ENCODE measurements around the gene STXBP6. TPM values are rescaled to one million over a fixed set of nuclear protein-coding genes. Genes with fewer than 3 reads are reported as not detected.

The STXBP6 gene
- total RNA-seq, 2 donors from 2014 or later = not detected

GRCh38 chr14:24960816-24961215 lies 89.1 kb downstream of the STXBP6 start:
- peaks cover 1 to 15% of the 10 kb centered on the region in 2 donors for H3K27me3 Mint-ChIP-seq
- H3K4me3 Mint-ChIP-seq = no peak overlapping the region
- H3K4me1 Mint-ChIP-seq (ENCODE audit: low read depth in 2 of 2) = no peaks in the 10 kb centered on the region
- ATAC-seq (no peak), DNase-seq (ENCODE audit: low spot score) (no peak)
- H3K36me3 Mint-ChIP-seq = no peaks in the 10 kb centered on the region
- no peak overlapping the region for H3K27ac Mint-ChIP-seq
- H3K9me3 Mint-ChIP-seq = no peaks in the 10 kb centered on the region

DNA sequence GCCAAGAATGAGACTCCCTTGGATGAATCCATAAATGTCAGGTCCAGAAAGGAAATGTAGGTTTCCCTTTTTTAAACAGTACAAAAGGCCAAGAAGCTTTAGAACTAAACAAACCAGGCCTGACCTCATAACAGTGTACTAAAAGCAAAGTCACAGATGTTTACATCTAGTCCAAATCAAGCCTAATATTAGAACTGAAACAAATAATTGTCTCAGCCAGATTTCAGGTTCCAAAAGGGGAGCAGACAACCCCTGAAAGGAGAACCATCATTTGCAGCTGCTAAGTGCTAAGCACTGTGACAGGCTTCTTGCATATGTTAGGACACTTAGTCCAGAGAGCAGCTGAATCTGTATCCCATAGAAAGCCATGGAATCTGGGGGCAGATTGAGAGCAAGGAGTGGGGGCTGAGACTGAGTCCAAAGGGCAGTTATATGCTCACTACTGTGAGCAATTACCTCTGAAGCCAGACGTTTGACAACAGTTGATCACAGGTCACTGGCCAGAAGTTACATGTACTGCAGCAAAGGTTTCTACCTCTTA lies 90.1 kb downstream of the STXBP6 start:
- no peak for DNase-seq (ENCODE audit: low spot score)
- H3K27me3 Mint-ChIP-seq = peaks cover 8 to 20% of the 10 kb centered on the region in 2 donors
- H3K4me3 Mint-ChIP-seq = no peak overlapping the region
- no peaks in the 10 kb centered on the region for H3K9me3 Mint-ChIP-seq
- no peaks in the 10 kb centered on the region for H3K4me1 Mint-ChIP-seq (ENCODE audit: low read depth in 2 of 2)
- ATAC-seq = no peak
- no peaks in the 10 kb centered on the region for H3K36me3 Mint-ChIP-seq
- H3K27ac Mint-ChIP-seq = no peak overlapping the region

DNA sequence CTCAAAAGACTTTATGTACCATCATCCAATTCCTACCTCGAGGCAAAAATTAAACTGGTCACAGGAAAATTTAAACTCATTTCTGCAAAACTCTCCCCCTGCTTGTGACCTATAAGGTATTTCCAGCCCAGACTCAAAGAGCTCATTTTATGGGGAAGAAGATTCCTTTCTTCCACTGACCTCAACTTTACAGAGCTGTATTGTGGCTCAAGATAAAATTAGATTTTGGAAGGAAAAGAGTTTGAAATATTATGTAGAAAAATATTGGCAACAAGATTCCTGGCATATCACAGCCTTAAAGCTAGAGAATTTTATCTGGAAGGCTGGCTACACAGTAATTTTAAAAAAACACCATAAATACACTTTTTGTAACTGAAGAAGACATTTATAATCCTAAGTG lies 91.7 kb downstream of the STXBP6 start:
- no peak overlapping the region for H3K27ac Mint-ChIP-seq
- H3K36me3 Mint-ChIP-seq = no peaks in the 10 kb centered on the region
- no peaks in the 10 kb centered on the region for H3K9me3 Mint-ChIP-seq
- H3K27me3 Mint-ChIP-seq = peaks cover 13 to 22% of the 10 kb centered on the region in 2 donors
- no peak overlapping the region for H3K4me3 Mint-ChIP-seq
- H3K4me1 Mint-ChIP-seq (ENCODE audit: low read depth in 2 of 2) = no peaks in the 10 kb centered on the region
- DNase-seq (ENCODE audit: low spot score) = no peak
- no peak for ATAC-seq

- H3K36me3 Mint-ChIP-seq = no peaks in the 10 kb centered on the region
- DNase-seq (ENCODE audit: low spot score) = no peak
- H3K4me1 Mint-ChIP-seq (ENCODE audit: low read depth in 2 of 2) = no peaks in the 10 kb centered on the region
- no peak for ATAC-seq
- no peaks in the 10 kb centered on the region for H3K9me3 Mint-ChIP-seq
- no peak overlapping the region for H3K27ac Mint-ChIP-seq
- H3K27me3 Mint-ChIP-seq = peaks cover 15 to 25% of the 10 kb centered on the region in 2 donors
- H3K4me3 Mint-ChIP-seq = no peak overlapping the region
Observed at GRCh38 chr14:24957814-24958213, 92.1 kb downstream of the STXBP6 start.

DNA sequence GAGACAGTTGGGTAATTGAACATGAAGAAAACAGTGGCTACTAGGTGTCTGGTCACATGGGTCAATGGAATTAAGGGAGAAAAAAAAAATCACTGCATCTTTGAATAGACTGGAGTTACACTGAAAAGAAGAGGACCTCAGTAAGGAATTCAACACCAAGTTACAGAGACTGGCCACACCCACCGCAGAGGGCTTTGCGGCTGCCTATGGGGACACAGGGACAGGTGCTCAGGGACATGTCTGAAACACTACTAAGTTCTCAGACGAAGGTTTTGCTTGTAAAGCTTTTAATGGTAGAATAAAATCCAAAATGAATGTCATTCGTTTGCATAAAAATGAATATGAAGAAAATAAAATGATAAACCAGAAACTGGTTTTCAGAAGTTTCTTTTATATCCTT lies 93.8 kb downstream of the STXBP6 start:
- no peak for ATAC-seq
- H3K27me3 Mint-ChIP-seq = peaks cover 15 to 25% of the 10 kb centered on the region in 2 donors
- H3K4me3 Mint-ChIP-seq = no peak overlapping the region
- H3K36me3 Mint-ChIP-seq = no peaks in the 10 kb centered on the region
- no peak overlapping the region for H3K27ac Mint-ChIP-seq
- H3K9me3 Mint-ChIP-seq = no peaks in the 10 kb centered on the region
- no peaks in the 10 kb centered on the region for H3K4me1 Mint-ChIP-seq (ENCODE audit: low read depth in 2 of 2)
- no peak for DNase-seq (ENCODE audit: low spot score)

DNA sequence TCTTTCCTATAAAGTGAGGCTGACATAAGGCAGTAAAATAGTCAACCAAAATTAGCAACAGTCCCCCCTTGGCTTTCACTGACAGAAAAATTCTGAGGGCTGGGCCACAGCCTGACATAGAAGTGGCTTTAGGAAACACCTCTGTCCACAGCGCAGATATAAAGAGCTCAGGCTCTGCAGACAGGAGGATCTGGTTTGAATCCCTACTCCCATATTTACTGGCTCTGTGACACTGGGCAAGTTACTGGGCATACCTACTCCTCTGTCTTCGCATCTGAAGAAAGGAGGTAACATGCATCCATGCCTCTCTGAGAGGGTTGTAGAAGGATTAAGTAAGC lies 95.3 kb downstream of the STXBP6 start:
- no peak for ATAC-seq
- Mint-ChIP-seq H3K36me3 (no peaks in the 10 kb centered on the region), H3K9me3 (no peaks in the 10 kb centered on the region), H3K4me1 (ENCODE audit: low read depth in 2 of 2) (no peaks in the 10 kb centered on the region), H3K4me3 (no peak overlapping the region), H3K27ac (no peak overlapping the region), H3K27me3 (peaks cover 20 to 25% of the 10 kb centered on the region in 2 donors)
- no peak for DNase-seq (ENCODE audit: low spot score)

DNA sequence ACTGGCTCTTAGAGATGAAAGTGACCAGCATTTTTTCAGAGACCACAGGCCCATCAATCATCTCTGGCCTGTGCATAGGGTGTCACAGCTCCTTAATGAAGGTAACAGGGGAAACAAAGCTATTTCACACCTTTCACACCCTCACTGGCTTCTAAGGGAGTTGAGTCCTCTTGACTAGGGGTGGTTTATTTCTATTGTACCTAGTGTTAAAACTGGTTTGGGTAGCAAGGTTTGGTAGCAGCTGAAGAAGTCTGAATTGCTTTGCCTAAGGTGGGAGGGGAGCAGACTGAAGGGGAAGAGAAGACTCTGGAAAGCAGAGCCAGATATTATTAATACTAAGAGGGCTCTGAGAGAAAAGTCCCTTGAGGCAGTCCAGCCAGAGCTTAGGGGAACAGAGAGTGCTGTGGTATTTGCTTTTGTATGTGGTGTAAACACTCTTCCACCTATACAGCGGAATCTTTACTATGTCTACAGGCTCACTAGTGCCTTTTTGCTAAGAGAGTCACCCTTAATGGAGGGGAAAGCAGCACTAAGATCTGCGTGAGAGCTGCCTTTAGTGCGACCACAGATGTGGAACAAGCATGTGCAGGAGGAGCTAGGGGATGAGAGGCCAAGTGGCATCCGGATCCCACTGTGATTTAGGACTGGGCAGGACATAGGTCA lies 95.8 kb downstream of the STXBP6 start:
- no peaks in the 10 kb centered on the region for H3K9me3 Mint-ChIP-seq
- peaks cover 22 to 25% of the 10 kb centered on the region in 2 donors for H3K27me3 Mint-ChIP-seq
- no peak overlapping the region for H3K4me3 Mint-ChIP-seq
- H3K27ac Mint-ChIP-seq = no peak overlapping the region
- no peaks in the 10 kb centered on the region for H3K36me3 Mint-ChIP-seq
- ATAC-seq (no peak), DNase-seq (ENCODE audit: low spot score) (no peak)
- H3K4me1 Mint-ChIP-seq (ENCODE audit: low read depth in 2 of 2) = no peaks in the 10 kb centered on the region

DNA sequence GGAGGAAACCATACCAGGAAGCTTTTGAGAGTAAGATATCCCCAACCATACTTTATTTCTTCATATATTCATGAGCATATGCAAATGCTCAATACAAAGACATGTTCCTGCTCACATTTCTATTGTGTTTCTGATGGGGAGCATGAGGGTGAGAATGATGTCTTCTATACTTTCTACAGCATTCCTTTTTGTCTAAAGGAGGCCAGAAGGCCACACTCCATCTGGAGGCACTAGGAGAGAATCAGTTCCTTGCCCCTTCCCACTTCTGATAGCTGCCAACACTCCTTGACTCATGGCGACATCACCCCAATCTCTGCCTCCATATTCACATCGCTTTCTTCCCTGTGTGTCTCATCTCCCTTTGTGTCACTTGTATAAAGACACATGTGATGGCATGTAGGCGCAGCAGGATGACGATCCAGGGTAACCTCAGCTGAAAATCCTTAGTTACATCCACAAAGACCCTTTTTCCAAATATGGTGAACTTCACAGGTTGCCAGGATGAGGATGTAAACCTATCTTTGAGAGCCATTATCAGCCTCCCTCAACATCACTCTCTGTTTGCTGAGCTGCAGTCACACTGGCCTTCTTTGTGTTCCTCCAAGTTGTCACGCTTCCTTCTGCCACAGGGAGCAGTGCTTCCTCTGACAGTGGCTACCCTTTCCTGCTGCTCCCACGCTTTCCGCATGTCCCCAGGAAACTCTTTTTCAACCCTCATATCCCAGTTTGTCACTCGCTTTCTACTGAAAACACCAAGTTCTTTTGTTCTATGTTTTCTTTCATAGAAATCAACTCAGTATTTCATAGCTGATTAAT lies 96.9 kb downstream of the STXBP6 start:
- Mint-ChIP-seq H3K27ac (no peak overlapping the region), H3K27me3 (peaks cover 19 to 22% of the 10 kb centered on the region in 2 donors), H3K36me3 (no peaks in the 10 kb centered on the region), H3K4me3 (no peak overlapping the region), H3K9me3 (no peaks in the 10 kb centered on the region), H3K4me1 (ENCODE audit: low read depth in 2 of 2) (no peaks in the 10 kb centered on the region)
- DNase-seq (ENCODE audit: low spot score) (no peak), ATAC-seq (no peak)

DNA sequence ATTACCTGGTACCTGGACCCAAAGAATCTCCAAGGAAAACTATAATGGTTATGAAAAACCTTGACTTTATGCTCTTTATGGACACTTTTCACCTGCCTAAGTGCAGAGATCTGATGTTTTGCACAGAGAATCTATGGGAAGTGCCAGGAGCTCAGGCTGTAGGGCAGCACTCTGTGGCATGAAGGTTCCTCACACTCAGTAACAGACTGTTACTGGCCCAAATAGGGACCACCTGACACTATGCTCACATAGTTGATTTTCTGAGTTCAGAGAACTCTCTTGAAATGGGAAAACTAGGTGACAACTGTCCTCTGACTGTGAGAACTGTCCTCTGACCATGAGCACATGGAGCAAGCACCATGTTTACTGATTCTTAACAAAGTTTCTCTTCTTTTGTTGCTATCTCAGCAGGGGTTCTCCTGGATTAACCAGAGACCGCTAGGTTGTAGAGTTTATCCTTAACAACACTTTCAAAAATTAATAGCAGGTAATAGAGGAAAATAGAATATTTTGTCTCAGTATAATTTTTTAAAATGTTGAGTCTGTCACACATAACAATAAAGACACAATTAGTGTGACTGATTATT lies 101.6 kb downstream of the STXBP6 start:
- Mint-ChIP-seq H3K36me3 (no peaks in the 10 kb centered on the region), H3K27ac (no peak overlapping the region), H3K4me1 (ENCODE audit: low read depth in 2 of 2) (no peaks in the 10 kb centered on the region), H3K9me3 (no peaks in the 10 kb centered on the region), H3K4me3 (no peak overlapping the region), H3K27me3 (peaks cover 15 to 32% of the 10 kb centered on the region in 2 donors)
- no peak for ATAC-seq
- no peak for DNase-seq (ENCODE audit: low spot score)

DNA sequence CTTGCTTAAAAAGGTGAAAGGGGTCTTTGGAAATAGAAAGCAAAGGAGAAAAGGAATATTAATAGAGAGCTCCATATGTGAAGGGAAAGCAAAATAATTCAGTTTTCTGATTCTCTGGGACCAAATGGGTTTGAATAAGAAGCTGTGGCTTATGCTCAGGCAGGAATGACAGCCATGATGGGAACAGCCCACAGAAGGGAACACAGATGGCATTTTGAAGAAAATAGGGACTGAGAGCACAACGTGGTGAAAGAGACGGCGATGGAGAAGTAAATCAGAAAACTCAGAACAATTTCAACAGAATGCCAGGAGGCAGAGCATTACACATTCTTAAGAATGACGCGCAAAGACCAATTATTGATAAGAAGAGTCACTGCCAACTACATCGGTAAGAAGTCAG lies 102.8 kb downstream of the STXBP6 start:
- ATAC-seq = no peak
- no peaks in the 10 kb centered on the region for H3K4me1 Mint-ChIP-seq (ENCODE audit: low read depth in 2 of 2)

DNA sequence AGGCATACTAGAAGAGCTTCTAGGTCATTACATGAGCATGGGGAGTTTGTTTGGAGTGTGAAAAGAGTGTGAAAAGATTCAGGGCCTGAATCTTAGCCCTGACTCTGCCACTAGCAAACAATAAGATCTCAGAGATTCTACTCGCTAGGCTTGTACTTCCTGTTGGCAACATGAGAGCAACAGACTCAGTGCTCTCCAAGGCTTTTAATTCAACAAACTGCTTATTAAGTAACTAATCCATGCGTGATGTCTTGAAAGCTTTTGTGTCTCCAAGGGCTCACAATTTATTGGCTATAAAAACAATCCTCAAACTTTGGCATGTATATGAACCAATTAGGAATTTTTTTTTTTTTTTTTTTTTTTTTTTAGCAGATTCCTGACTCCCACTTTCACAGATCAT lies 105.1 kb downstream of the STXBP6 start:
- ATAC-seq (no peak), DNase-seq (ENCODE audit: low spot score) (no peak)
- H3K36me3 Mint-ChIP-seq = no peaks in the 10 kb centered on the region
- no peaks in the 10 kb centered on the region for H3K4me1 Mint-ChIP-seq (ENCODE audit: low read depth in 2 of 2)
- H3K27ac Mint-ChIP-seq = no peak overlapping the region
- H3K27me3 Mint-ChIP-seq = peaks cover 10 to 25% of the 10 kb centered on the region in 2 donors
- H3K9me3 Mint-ChIP-seq = no peaks in the 10 kb centered on the region
- H3K4me3 Mint-ChIP-seq = no peak overlapping the region

More for the DNA sequence above, 102.8 kb downstream of the STXBP6 start:
- no peaks in the 10 kb centered on the region for H3K36me3 Mint-ChIP-seq
- peaks cover 12 to 29% of the 10 kb centered on the region in 2 donors for H3K27me3 Mint-ChIP-seq
- no peak overlapping the region for H3K4me3 Mint-ChIP-seq
- H3K9me3 Mint-ChIP-seq = no peaks in the 10 kb centered on the region
- DNase-seq (ENCODE audit: low spot score) = no peak
- H3K27ac Mint-ChIP-seq = no peak overlapping the region

DNA sequence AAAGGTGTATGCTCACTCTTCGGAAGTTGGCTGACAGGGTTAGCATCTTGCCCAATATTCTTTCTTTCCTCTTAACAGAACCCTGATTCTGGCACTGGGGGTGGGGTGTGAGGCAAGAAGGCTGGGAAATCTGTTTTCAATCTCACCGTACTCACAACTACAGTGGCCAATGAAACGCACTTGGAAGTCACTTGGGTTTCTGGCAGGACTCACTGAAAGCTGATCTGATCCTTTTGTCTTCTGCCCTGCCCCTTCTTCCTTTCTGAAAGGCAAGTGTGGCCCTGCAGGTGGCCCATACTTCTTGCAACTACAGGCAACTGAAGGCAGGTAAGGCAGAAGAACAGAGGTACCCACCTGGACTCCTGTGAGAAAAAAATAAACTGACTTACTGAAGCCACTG lies 106.9 kb downstream of the STXBP6 start:
- Mint-ChIP-seq H3K27me3 (peaks cover 9 to 22% of the 10 kb centered on the region in 2 donors), H3K4me1 (ENCODE audit: low read depth in 2 of 2) (no peaks in the 10 kb centered on the region), H3K36me3 (no peaks in the 10 kb centered on the region), H3K4me3 (no peak overlapping the region), H3K27ac (no peak overlapping the region), H3K9me3 (no peaks in the 10 kb centered on the region)
- DNase-seq (ENCODE audit: low spot score) = no peak
- no peak for ATAC-seq

DNA sequence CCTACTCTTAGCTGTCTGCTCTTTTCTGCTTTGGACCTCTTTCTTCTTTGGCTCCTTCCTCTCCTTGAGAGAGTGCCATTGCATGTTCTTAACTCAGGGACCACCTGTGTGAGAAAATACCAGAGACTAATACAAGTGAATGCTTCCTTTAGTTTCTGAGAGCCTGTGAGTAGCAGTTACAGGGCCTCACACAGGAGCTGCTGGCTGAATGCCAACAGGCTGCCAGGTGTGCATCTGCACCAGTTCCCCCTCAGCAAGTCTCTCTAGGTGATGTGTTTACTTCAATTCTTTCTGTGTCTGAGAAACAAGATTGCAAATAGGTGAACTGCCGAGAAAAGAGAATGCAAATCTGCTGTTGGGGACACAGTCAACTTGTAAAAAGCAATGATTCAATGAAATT lies 108.2 kb downstream of the STXBP6 start:
- no peak overlapping the region for H3K27ac Mint-ChIP-seq
- H3K27me3 Mint-ChIP-seq = peaks cover 7 to 9% of the 10 kb centered on the region in 2 donors
- ATAC-seq (no peak), DNase-seq (ENCODE audit: low spot score) (no peak)
- H3K36me3 Mint-ChIP-seq = no peaks in the 10 kb centered on the region
- H3K4me3 Mint-ChIP-seq = no peak overlapping the region
- H3K9me3 Mint-ChIP-seq = no peaks in the 10 kb centered on the region
- no peaks in the 10 kb centered on the region for H3K4me1 Mint-ChIP-seq (ENCODE audit: low read depth in 2 of 2)

- DNase-seq (ENCODE audit: low spot score) = no peak
- Mint-ChIP-seq H3K4me3 (no peak overlapping the region), H3K27ac (no peak overlapping the region), H3K9me3 (no peaks in the 10 kb centered on the region), H3K36me3 (no peaks in the 10 kb centered on the region), H3K4me1 (ENCODE audit: low read depth in 2 of 2) (no peaks in the 10 kb centered on the region), H3K27me3 (peaks cover under 1 to 7% of the 10 kb centered on the region in 2 donors)
- peak in 1 of 2 donors; percentile 54 for ATAC-seq
Observed at GRCh38 chr14:24940213-24940783, 109.6 kb downstream of the STXBP6 start.
